Heart left ventricle (tissue), 13 donors: ENCODE data around the gene ATF7.
"Not testable (repeated sequence)": the region's sequence is repeated elsewhere in the genome, so short reads cannot be mapped to it uniquely, and the experiment has no call there.

Experiments
- POLR2A ChIP-seq, 2 donors: fragments of 450-650 bp; IDR thresholded peaks; one replicate each; pipeline ENCODE4 v1.6.1; 2017; ENCODE audit warnings: antibody characterized with exemption in 2 of 2, mild to moderate bottlenecking in 2 of 2, moderate library complexity in 2 of 2
- TF ChIP-seq, protein P1 (sequence below), 12 donors: fragments of 200-600 bp; sonication (generic) in 4 of 12; IDR thresholded peaks; one replicate each; pipeline versions ENCODE4 v1.5.0 to v1.8.0; 2018 to 2022; ENCODE audit warnings: antibody characterized with exemption in 12 of 12, mild to moderate bottlenecking in 5 of 12
- donor health status: ischemic (EF 13 %, LVEDD 7.1; RV severe dilation, severe dysfunction).
- donor health status: DM: no; HTN: yes; CAD: no.
- donor health status: DM: no; HTN: no; CAD: no.
- donor health status: ischemic (EF 25% LVEDD 6.9; RV normal size, moderate dysfunction).
- donor health status: ischemic (EF 25% LVEDD 5.7; RV mildly dilated, moderate dysfunction).
- donor health status: ischemic (EF 35%, LVEDD 5.7; RV mildly dilated, moderate dysfunction).
- donor health status: nonischemic (EF 11% LVEDD 7.7; RV severe dilation, severe dysfunction).
- donor health status: DM: yes; HTN: yes; CAD: no.
- donor health status: PGD.
- donor health status: ischemic (EF 29% LVEDD 5.4; RV normal size, mild dysfunction).
- donor health status: nonischemic (EF 23%, LVEDD 6.1; RV moderate dilation, normal function).

DNA sequence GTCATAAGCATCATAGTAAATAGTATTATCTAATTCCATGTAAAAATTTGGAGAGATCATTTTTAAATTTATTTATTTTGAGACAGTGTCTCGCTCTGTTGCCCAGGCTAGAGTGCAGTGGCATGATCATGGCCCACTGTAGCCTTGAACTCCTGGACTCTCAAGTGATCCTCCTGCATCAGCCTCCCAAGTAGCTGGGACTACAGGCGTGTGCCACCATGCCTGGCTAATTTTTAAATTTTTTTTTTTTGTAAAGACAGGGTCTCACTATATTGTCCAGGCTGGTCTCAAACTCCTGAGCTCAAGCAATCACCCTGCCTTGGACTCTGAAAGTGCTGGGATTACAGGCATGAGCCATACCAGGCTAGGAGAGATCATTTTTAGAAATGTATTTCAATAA, 27.2 kb downstream of the ATF7 start:
- TF ChIP-seq, protein P1, sequence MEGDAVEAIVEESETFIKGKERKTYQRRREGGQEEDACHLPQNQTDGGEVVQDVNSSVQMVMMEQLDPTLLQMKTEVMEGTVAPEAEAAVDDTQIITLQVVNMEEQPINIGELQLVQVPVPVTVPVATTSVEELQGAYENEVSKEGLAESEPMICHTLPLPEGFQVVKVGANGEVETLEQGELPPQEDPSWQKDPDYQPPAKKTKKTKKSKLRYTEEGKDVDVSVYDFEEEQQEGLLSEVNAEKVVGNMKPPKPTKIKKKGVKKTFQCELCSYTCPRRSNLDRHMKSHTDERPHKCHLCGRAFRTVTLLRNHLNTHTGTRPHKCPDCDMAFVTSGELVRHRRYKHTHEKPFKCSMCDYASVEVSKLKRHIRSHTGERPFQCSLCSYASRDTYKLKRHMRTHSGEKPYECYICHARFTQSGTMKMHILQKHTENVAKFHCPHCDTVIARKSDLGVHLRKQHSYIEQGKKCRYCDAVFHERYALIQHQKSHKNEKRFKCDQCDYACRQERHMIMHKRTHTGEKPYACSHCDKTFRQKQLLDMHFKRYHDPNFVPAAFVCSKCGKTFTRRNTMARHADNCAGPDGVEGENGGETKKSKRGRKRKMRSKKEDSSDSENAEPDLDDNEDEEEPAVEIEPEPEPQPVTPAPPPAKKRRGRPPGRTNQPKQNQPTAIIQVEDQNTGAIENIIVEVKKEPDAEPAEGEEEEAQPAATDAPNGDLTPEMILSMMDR (IDR thresholded peaks at IDR 0.05), result not testable (repeated sequence)
- not testable (repeated sequence) for TF ChIP-seq POLR2A (IDR thresholded peaks at IDR 0.05)
